Muscle layer of duodenum (tissue), 2 donors: ENCODE results near the gene ARMH3.

Experiments used
- H3K27ac ChIP-seq: one replicate; pipeline ENCODE4 v1.7.0; 2013; ENCODE audit warnings: mild to moderate bottlenecking, low read length
- H3K27me3 ChIP-seq: one replicate; pipeline ENCODE4 v1.7.0; 2013; ENCODE audit warnings: low read depth, mild to moderate bottlenecking, control low read depth, low read length
- H3K36me3 ChIP-seq, 2 donors: one replicate each; pipeline ENCODE4 v1.7.0; 2013; ENCODE audit warnings: low read length in 2 of 2, control low read depth in 1 of 2, mild to moderate bottlenecking in 1 of 2; ENCODE audit not compliant: insufficient read depth in 2 of 2, control insufficient read depth in 1 of 2
- H3K4me1 ChIP-seq, 2 donors: one replicate each; pipeline ENCODE4 v1.7.0; 2013; ENCODE audit warnings: low read length in 2 of 2, mild to moderate bottlenecking in 2 of 2, control low read depth in 1 of 2, moderate library complexity in 1 of 2; ENCODE audit not compliant: insufficient read depth in 2 of 2, control insufficient read depth in 1 of 2
- H3K4me3 ChIP-seq, 2 donors: one replicate each; pipeline ENCODE4 v1.7.0; 2013; ENCODE audit warnings: low read length in 2 of 2, low read depth in 1 of 2, mild to moderate bottlenecking in 1 of 2
- H3K9me3 ChIP-seq, 2 donors: one replicate each; pipeline ENCODE4 v1.7.0; 2013; ENCODE audit warnings: low read length in 2 of 2, control low read depth in 1 of 2, mild to moderate bottlenecking in 1 of 2; ENCODE audit not compliant: control insufficient read depth in 1 of 2
- donor health status: healthy.

The ARMH3 gene

DNA sequence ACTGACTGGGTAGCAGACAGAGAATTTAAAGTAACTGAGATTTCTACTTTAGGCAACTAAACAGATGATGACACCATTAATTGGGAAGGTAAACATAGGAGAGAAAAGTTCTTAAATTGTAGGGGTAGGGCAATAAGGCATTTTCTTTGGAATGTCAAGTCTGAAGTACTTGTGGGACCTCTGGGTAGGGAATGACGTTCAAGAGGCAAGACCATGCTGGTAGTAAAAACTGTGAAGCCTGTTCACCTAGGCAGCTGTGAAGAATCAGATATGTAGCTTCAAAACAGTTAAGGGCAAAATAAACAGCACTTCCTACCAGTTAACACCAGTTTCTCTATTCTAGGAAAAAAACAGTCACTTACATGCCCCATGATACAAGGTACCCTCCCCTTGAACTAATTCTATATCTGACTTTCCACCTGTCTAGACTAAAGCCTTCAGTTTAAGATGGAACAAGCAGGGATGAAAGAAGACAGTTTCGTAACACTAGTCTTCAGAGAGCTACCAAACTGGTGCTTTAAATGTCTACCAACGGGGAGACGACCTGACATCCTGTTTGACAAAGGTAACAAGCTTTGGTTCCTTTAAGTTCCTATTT lies 149.3 kb downstream of the ARMH3 start:
- Histone ChIP-seq H3K36me3 (peaks cover 0 to 12% of the 10 kb centered on the region in 2 donors), H3K4me1 (no peaks in the 10 kb centered on the region), H3K27me3 (no peaks in the 10 kb centered on the region), H3K9me3 (no peaks in the 10 kb centered on the region), H3K27ac (no peak overlapping the region), H3K4me3 (no peak overlapping the region)

GRCh38 chr10:101905251-101905650 lies 150.7 kb downstream of the ARMH3 start:
- no peaks in the 10 kb centered on the region for H3K4me1 ChIP-seq
- peaks cover 0 to 12% of the 10 kb centered on the region in 2 donors for H3K36me3 ChIP-seq
- no peaks in the 10 kb centered on the region for H3K9me3 ChIP-seq
- H3K27ac ChIP-seq, result no peak overlapping the region
- H3K27me3 ChIP-seq, result no peaks in the 10 kb centered on the region
- H3K4me3 ChIP-seq, result no peak overlapping the region

DNA sequence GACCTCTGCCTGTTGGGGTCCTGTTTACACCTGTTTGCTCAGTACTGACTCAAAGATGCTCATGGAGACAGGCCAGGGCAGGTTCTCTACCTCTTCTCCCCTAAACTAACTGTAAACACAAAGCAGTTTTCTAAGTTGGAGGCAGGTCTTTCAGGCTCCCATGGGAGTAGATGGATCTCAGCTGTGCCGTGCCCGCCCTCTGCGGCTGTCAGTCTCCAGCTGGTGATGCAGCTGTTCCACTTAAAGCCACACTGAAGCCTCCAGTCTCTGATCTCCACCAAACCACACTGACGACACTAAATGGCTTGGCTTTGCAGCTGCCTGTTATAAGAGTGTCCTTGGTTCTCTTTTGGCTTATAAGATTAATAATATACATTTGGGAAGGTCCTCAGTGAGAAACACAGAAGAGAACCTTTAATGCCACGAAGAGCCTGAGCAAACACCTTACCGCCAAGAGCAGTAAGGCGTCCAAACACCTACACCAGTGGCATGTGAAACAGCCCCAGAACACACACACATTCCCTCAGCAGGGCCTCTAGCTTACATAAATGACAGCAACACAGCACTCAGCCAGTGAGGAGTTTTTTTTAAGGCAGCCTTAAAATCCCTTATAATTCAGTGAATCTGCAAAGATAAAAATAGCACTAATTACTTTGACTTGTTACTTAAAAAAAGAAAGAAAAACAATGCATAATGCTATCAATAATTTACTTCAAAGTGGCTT lies 152.0 kb downstream of the ARMH3 start:
- H3K27ac ChIP-seq, result no peak overlapping the region
- H3K4me1 ChIP-seq, result no peaks in the 10 kb centered on the region
- no peaks in the 10 kb centered on the region for H3K27me3 ChIP-seq
- peaks cover 0 to 12% of the 10 kb centered on the region in 2 donors for H3K36me3 ChIP-seq
- no peak overlapping the region for H3K4me3 ChIP-seq
- H3K9me3 ChIP-seq, result no peaks in the 10 kb centered on the region

GRCh38 chr10:101902820-101903145 lies 153.2 kb downstream of the ARMH3 start:
- no peak overlapping the region for H3K4me3 ChIP-seq
- no peaks in the 10 kb centered on the region for H3K9me3 ChIP-seq
- no peaks in the 10 kb centered on the region for H3K27me3 ChIP-seq
- H3K4me1 ChIP-seq, result peaks cover 0 to 6% of the 10 kb centered on the region in 2 donors
- peaks cover 0 to 12% of the 10 kb centered on the region in 2 donors for H3K36me3 ChIP-seq
- no peak overlapping the region for H3K27ac ChIP-seq

GRCh38 chr10:101902032-101902819 lies 153.7 kb downstream of the ARMH3 start:
- Histone ChIP-seq H3K9me3 (no peaks in the 10 kb centered on the region), H3K27ac (no peak overlapping the region), H3K27me3 (no peaks in the 10 kb centered on the region), H3K4me1 (peaks cover 0 to 10% of the 10 kb centered on the region in 2 donors), H3K36me3 (peaks cover 0 to 12% of the 10 kb centered on the region in 2 donors), H3K4me3 (no peak overlapping the region)

- no peaks in the 10 kb centered on the region for H3K9me3 ChIP-seq
- no peaks in the 10 kb centered on the region for H3K27me3 ChIP-seq
- peaks cover 0 to 10% of the 10 kb centered on the region in 2 donors for H3K4me1 ChIP-seq
- no peak overlapping the region for H3K4me3 ChIP-seq
- H3K36me3 ChIP-seq, result peaks cover 0 to 12% of the 10 kb centered on the region in 2 donors
- no peak overlapping the region for H3K27ac ChIP-seq
Observed at GRCh38 chr10:101901340-101901739, 154.6 kb downstream of the ARMH3 start.

DNA sequence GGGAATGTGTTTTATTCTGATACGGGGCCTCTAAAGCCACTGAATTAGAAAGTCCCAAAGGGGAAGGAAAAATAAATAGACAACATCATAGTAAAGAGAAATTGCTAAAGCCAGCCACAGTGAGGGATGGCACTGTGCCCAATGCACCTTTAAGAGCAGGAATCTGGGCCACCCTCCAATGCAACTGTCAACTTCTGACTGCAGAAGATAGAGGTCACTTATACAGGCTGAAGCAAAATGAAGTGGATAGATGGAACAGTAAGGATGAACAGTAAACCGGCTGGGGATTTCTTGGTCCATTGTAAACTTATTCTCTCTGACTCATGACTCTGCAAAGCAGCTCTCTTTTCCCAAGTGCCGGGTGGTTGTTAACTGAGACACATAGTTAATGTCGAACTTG lies 158.3 kb downstream of the ARMH3 start:
- Histone ChIP-seq H3K36me3 (peaks cover 0 to 4% of the 10 kb centered on the region in 2 donors), H3K4me3 (no peak overlapping the region), H3K9me3 (no peaks in the 10 kb centered on the region), H3K27me3 (no peaks in the 10 kb centered on the region), H3K4me1 (peaks cover 0 to 10% of the 10 kb centered on the region in 2 donors), H3K27ac (no peak overlapping the region)

- no peak overlapping the region for H3K27ac ChIP-seq
- no peaks in the 10 kb centered on the region for H3K36me3 ChIP-seq
- H3K4me1 ChIP-seq, result peaks cover 0 to 10% of the 10 kb centered on the region in 2 donors
- H3K4me3 ChIP-seq, result no peak overlapping the region
- no peaks in the 10 kb centered on the region for H3K9me3 ChIP-seq
- H3K27me3 ChIP-seq, result no peaks in the 10 kb centered on the region
Observed at GRCh38 chr10:101896225-101896877, 159.6 kb downstream of the ARMH3 start.

- no peaks in the 10 kb centered on the region for H3K27me3 ChIP-seq
- no peaks in the 10 kb centered on the region for H3K36me3 ChIP-seq
- H3K4me1 ChIP-seq, result peaks cover 0 to 10% of the 10 kb centered on the region in 2 donors
- no peak overlapping the region for H3K27ac ChIP-seq
- no peaks in the 10 kb centered on the region for H3K9me3 ChIP-seq
- no peak overlapping the region for H3K4me3 ChIP-seq
Observed at GRCh38 chr10:101895781-101896180, 160.2 kb downstream of the ARMH3 start.

GRCh38 chr10:101894742-101895141 lies 161.2 kb downstream of the ARMH3 start:
- H3K4me3 ChIP-seq, result no peak overlapping the region
- peaks cover 0 to 10% of the 10 kb centered on the region in 2 donors for H3K4me1 ChIP-seq

DNA sequence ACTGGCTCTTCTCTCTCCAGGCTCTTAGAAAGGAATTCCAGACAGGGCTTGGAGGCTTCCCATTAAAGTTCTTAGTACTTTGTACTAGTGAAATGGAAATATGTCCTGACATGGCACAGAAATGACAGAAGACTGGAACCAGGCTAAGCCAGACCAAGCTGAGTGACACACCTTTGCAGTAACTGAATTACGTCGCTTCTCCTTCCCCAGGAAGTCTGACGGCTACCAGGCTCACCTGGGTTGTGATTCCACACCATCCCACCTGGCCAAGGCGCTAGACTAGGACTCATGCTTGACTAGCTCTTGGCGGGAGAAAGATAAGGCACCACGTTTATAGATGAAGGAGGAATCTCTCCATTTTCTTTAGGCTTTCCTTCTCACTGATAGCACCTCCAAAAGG lies 161.7 kb downstream of the ARMH3 start:
- H3K36me3 ChIP-seq, result no peaks in the 10 kb centered on the region
- no peak overlapping the region for H3K27ac ChIP-seq
- H3K4me1 ChIP-seq, result peaks cover 0 to 10% of the 10 kb centered on the region in 2 donors
- no peaks in the 10 kb centered on the region for H3K9me3 ChIP-seq
- H3K27me3 ChIP-seq, result no peaks in the 10 kb centered on the region
- no peak overlapping the region for H3K4me3 ChIP-seq

More at GRCh38 chr10:101894742-101895141, 161.2 kb downstream of the ARMH3 start:
- Histone ChIP-seq H3K27me3 (no peaks in the 10 kb centered on the region), H3K36me3 (no peaks in the 10 kb centered on the region), H3K9me3 (no peaks in the 10 kb centered on the region), H3K27ac (no peak overlapping the region)
